IMR-90 (cell line): ENCODE measurements around the gene MLST8. TPM values are rescaled to one million over a fixed set of nuclear protein-coding genes. Genes with fewer than 3 reads are reported as not detected.

Experiments used
- ATAC-seq: fragments of 200-7000 bp; cut with Tn5 transposase; 2 replicates; pipeline ENCODE4 v1.9.1; 2020; ENCODE audit warnings: low read depth, mild to moderate bottlenecking, moderate library complexity
- BruUV-seq: library from RNA; stranded (reverse); fragments of 400-500 nt; replicated peaks from 2 replicates; lab custom pipeline; 2021; lab: Mats Ljungman, UMichigan
- CTCF ChIA-PET: fragments of 300-600 bp; formaldehyde crosslinking; extraction: SDS; loops from one replicate; lab custom pipeline; 2021; ENCODE audit warnings: antibody characterized with exemption; lab: Yijun Ruan, JAX
- POLR2A ChIA-PET: fragments of 300-600 bp; sonication (Branson Sonifier 250); formaldehyde crosslinking; loops from one replicate; lab custom pipeline; 2022; ENCODE audit warnings: antibody characterized with exemption; ENCODE audit not compliant: unreplicated experiment; lab: Charles Lee
- DNase-seq: peaks from one replicate; pipeline ENCODE4 v3.0.0; 2013
- H2AFZ ChIP-seq: replicated peaks from 2 replicates; pipeline ENCODE3; 2013; ENCODE audit warnings: low read length, mild to moderate bottlenecking; ENCODE audit not compliant: poor library complexity
- H2AK5ac ChIP-seq: 2 replicates; pipeline ENCODE4 v1.6.1; 2013; ENCODE audit warnings: low read depth, low read length, inconsistent platforms
- H2AK9ac ChIP-seq: replicated peaks from 2 replicates; pipeline ENCODE3; 2013; ENCODE audit warnings: mild to moderate bottlenecking, low read depth, low read length, moderate library complexity; ENCODE audit not compliant: poor library complexity
- H2BK120ac ChIP-seq: 2 replicates; pipeline ENCODE4 v1.6.1; 2013; ENCODE audit warnings: low read depth, low read length, inconsistent platforms
- H2BK15ac ChIP-seq: 3 replicates; pipeline ENCODE4 v1.6.1; 2013; ENCODE audit warnings: low read depth, low read length, inconsistent platforms
- H2BK20ac ChIP-seq: 2 replicates; pipeline ENCODE4 v1.6.1; 2013; ENCODE audit warnings: low read depth, mild to moderate bottlenecking, inconsistent platforms, low read length, moderate library complexity
- H2BK5ac ChIP-seq: 2 replicates; pipeline ENCODE4 v1.6.1; 2013; ENCODE audit warnings: mild to moderate bottlenecking, low read depth, low read length, inconsistent platforms; ENCODE audit not compliant: poor library complexity, severe bottlenecking
- H3K14ac ChIP-seq: replicated peaks from 2 replicates; pipeline ENCODE4 v1.6.1; 2013; ENCODE audit warnings: low read depth, low read length, inconsistent platforms
- H3K18ac ChIP-seq: 2 replicates; pipeline ENCODE4 v1.6.1; 2013; ENCODE audit warnings: low read depth, low read length, control low read depth
- H3K23ac ChIP-seq: 2 replicates; pipeline ENCODE4 v1.6.1; 2013; ENCODE audit warnings: low read depth, low read length, inconsistent platforms
- H3K27ac ChIP-seq: 2 replicates; pipeline ENCODE4 v1.5.1; 2013; ENCODE audit warnings: mild to moderate bottlenecking, control low read depth, low read length; ENCODE audit not compliant: insufficient read depth
- H3K27me3 ChIP-seq: 2 replicates; pipeline ENCODE4 v1.6.1; 2013; ENCODE audit warnings: low read length; ENCODE audit not compliant: control insufficient read depth, insufficient read depth
- H3K36me3 ChIP-seq: 2 replicates; pipeline ENCODE4 v1.6.1; 2013; ENCODE audit warnings: low read length, mixed read lengths; ENCODE audit not compliant: control insufficient read depth, insufficient read depth
- H3K4ac ChIP-seq: 2 replicates; pipeline ENCODE4 v1.6.1; 2013; ENCODE audit warnings: low read depth, low read length, inconsistent platforms
- H3K4me1 ChIP-seq: 2 replicates; pipeline ENCODE4 v1.6.1; 2013; ENCODE audit warnings: low read length, mixed read lengths; ENCODE audit not compliant: control insufficient read depth, insufficient read depth
- H3K4me2 ChIP-seq: 2 replicates; pipeline ENCODE4 v1.6.1; 2013; ENCODE audit warnings: low read depth, mild to moderate bottlenecking, control low read depth, low read length, moderate library complexity
- H3K4me3 ChIP-seq: 2 replicates; pipeline ENCODE4 v1.5.1; 2013; ENCODE audit warnings: low read depth, mild to moderate bottlenecking, control low read depth, low read length, moderate library complexity; ENCODE audit not compliant: insufficient read depth
- H3K56ac ChIP-seq: 2 replicates; pipeline ENCODE4 v1.6.1; 2013; ENCODE audit warnings: low read length, inconsistent platforms; ENCODE audit not compliant: insufficient read depth; ENCODE audit errors: extremely low read depth
- H3K79me1 ChIP-seq, 2 experiments: 2 replicates each; pipeline ENCODE4 v1.6.1; 2013; ENCODE audit warnings: low read length in 2 of 2, inconsistent platforms in 1 of 2, low read depth in 1 of 2
- H3K9ac ChIP-seq: 2 replicates; pipeline ENCODE4 v1.6.1; 2013; ENCODE audit warnings: low read depth, low read length, control low read depth
- H3K9me1 ChIP-seq: 2 replicates; pipeline ENCODE4 v1.6.1; 2013; ENCODE audit warnings: low read length, inconsistent platforms; ENCODE audit not compliant: insufficient read depth
- H3K9me3 ChIP-seq: 2 replicates; pipeline ENCODE4 v1.6.1; 2013; ENCODE audit warnings: low read length; ENCODE audit not compliant: control insufficient read depth, insufficient read depth
- H4K20me1 ChIP-seq: 2 replicates; pipeline ENCODE4 v1.6.1; 2013; ENCODE audit warnings: low read length, inconsistent platforms; ENCODE audit not compliant: insufficient read depth
- H4K5ac ChIP-seq: 2 replicates; pipeline ENCODE4 v1.6.1; 2013; ENCODE audit warnings: mild to moderate bottlenecking, low read depth, low read length, control low read depth
- H4K8ac ChIP-seq, 2 experiments: 2 replicates each; pipeline ENCODE4 v1.6.1; 2013; ENCODE audit warnings: low read depth in 2 of 2, low read length in 2 of 2, control low read depth in 1 of 2, inconsistent platforms in 1 of 2
- H4K91ac ChIP-seq: 2 replicates; pipeline ENCODE4 v1.6.1; 2013; ENCODE audit warnings: low read depth, low read length, inconsistent platforms; ENCODE audit not compliant: insufficient read depth
- FOS ChIP-seq: fragments of 150-350 bp; IDR thresholded peaks from 2 replicates; pipeline ENCODE4 v1.6.1; 2016; ENCODE audit warnings: low read depth, low read length
- MXI1 ChIP-seq: IDR thresholded peaks from 2 replicates; pipeline ENCODE4 v1.6.1; 2012; ENCODE audit warnings: low read depth, mild to moderate bottlenecking, low read length, moderate library complexity, borderline replicate concordance
- RAD21 ChIP-seq: IDR thresholded peaks from 2 replicates; pipeline ENCODE4 v1.6.1; 2012; ENCODE audit warnings: low read length, improper control_type of control experiment
- RCOR1 ChIP-seq: IDR thresholded peaks from 2 replicates; pipeline ENCODE4 v1.6.1; 2012; ENCODE audit warnings: mild to moderate bottlenecking, low read length, improper control_type of control experiment; ENCODE audit not compliant: insufficient replicate concordance
- WGBS, 2 experiments: methylation state at CpG; one replicate each; pipeline versions ENCODE4 v1.1.5 to v1.1.7; 2013; ENCODE audit warnings: missing lambda C conversion rate in 2 of 2; ENCODE audit not compliant: insufficient read length in 1 of 2; ENCODE audit errors: extremely low coverage in 2 of 2; 5-methylcytosine and 5-hydroxymethylcytosine counted together
- dilution Hi-C: fragments of 300-500 bp; cut with HindIII; formaldehyde crosslinking; loops from one replicate; pipeline ENCODE4 v1.14.3; 2018; ENCODE audit warnings: low sequenced_read_pairs; ENCODE audit not compliant: unreplicated experiment
- in situ Hi-C: fragments of 300-500 bp; cut with MboI; formaldehyde crosslinking; loops from 3 replicates; pipeline ENCODE4 v1.14.3; 2019; ENCODE audit warnings: low sequenced_read_pairs, inconsistent platforms, mixed read lengths
- intact Hi-C: fragments of 100-400 bp; cut with micrococcal nuclease; formaldehyde crosslinking; loops from 2 replicates; pipeline ENCODE4 v1.10.0; 2022
- polyA plus RNA-seq, 3 experiments: library from polyadenylated mRNA; depleted of rRNA; stranded (reverse); fragments of >200 nt; gene quantifications; 2 replicates each; pipeline ENCODE4 v1.2.3, GENCODE V29; 2012; ENCODE audit warnings: low replicate concordance in 1 of 3
- total RNA-seq: library from RNA; depleted of rRNA; stranded (reverse); fragments of >200 nt; gene quantifications from 2 replicates; pipeline ENCODE4 v1.2.3, GENCODE V29; 2012

Gene MLST8
- total and polyA plus RNA-seq, 2 of the 4 experiments (the other 2 are of a cell fraction): 34.4 to 93.7 TPM

GRCh38 chr16:2207872-2208271 lies 2.6 kb downstream of the MLST8 start:
- ATAC-seq: no peak
- H3K56ac ChIP-seq: no peak overlapping the region
- H3K4me1 ChIP-seq: peaks cover 7% of the 10 kb centered on the region
- no peak overlapping the region for H3K18ac ChIP-seq
- no peak overlapping the region for H2BK120ac ChIP-seq
- no peak overlapping the region for H3K4me3 ChIP-seq
- peaks cover 18 to 38% of the 10 kb centered on the region in 2 experiments for H3K79me1 ChIP-seq
- H2AK5ac ChIP-seq: no peak overlapping the region
- H4K20me1 ChIP-seq: peaks cover 14% of the 10 kb centered on the region
- no peak overlapping the region for H3K9ac ChIP-seq
- H2BK20ac ChIP-seq: no peak overlapping the region
- ChIA-PET CTCF (no interaction called here), POLR2A (no interaction called here)
- dilution Hi-C loops: no loop called here
- no peaks in the 10 kb centered on the region for H3K9me3 ChIP-seq
- H2AK9ac ChIP-seq: no peak overlapping the region
- intact Hi-C loops: no loop called here
- BruUV-seq: no TSS peak
- DNase-seq: no peak
- no peak overlapping the region for H3K27ac ChIP-seq
- H2AFZ ChIP-seq: no peak overlapping the region
- peaks cover 6% of the 10 kb centered on the region; the same call in 1 of the 2 replicates for H3K9me1 ChIP-seq
- H3K23ac ChIP-seq: no peak overlapping the region
- H3K27me3 ChIP-seq: no peaks in the 10 kb centered on the region
- no peak overlapping the region for H2BK15ac ChIP-seq
- H3K4me2 ChIP-seq: no peak overlapping the region
- no peak overlapping the region for H2BK5ac ChIP-seq
- WGBS, 2 experiments: 95% methylated on average over 7 of the region's 9 CpGs; no CpG with 5 or more reads in 1 of the 2 experiments
- no peak for TF ChIP-seq MXI1
- no peak for TF ChIP-seq FOS
- TF ChIP-seq RAD21: no peak
- TF ChIP-seq RCOR1: no peak
- no peak overlapping the region for H4K8ac ChIP-seq
- no peak overlapping the region for H4K5ac ChIP-seq
- H3K4ac ChIP-seq: no peak overlapping the region
- in situ Hi-C loops: no loop called here
- H3K36me3 ChIP-seq: peaks cover 28% of the 10 kb centered on the region
- H4K91ac ChIP-seq: no peak overlapping the region
- H3K14ac ChIP-seq: no peak overlapping the region
